ENCODE results near the gene CENPX.

GRCh38 chr17:81976332-81977210, 46.1 kb downstream of the CENPX start:
- no peak for TF ChIP-seq CTCF (IDR thresholded peaks at IDR 0.05)
- TF ChIP-seq POLR2A (IDR thresholded peaks at IDR 0.05) = no peak

Data from body of pancreas (tissue), 4 donors.